ENCODE measurements around the gene TNK2. TPM values are rescaled to one million over a fixed set of nuclear protein-coding genes. Genes with fewer than 3 reads are reported as not detected.
A peak's percentile ranks its signal among the peaks of the same experiment; 100 is the strongest.

The TNK2 gene
- total RNA-seq, 1 experiment from 2014 or later = 36.0 TPM

DNA sequence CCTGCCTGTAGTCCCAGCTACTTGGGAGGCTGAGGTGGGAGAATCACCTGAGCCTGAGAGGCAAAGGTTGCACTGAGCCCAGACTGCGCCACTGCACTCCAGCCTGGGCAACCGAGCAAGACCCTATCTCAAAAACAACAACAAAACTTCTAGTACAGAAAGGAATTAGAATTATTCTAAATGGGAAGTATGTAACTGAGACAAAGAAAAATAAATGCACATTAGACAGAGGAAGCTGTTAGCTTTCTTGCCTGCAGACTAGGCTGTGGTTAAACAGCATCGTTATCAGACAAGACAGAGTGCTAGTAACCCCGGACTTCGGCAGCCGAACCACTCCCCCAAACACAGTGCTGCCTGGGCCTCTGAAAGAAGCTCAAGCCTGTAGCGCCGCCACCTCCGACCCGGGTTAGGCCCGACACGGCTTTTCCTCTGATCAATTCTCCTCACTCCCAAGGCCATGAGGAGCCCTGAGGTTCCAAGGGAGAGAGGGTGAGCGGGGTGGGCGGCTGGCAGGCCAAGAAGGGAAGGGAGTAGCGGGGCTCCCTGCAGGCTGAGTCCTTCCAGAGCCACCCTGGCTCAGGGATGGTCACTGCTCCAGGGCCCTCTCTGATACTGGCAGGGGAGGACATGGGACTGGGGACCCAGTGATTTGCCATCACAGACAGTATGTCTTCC, 51.8 kb downstream of the TNK2 start:
- BruUV-seq (replicated peaks) = no TSS peak

DNA sequence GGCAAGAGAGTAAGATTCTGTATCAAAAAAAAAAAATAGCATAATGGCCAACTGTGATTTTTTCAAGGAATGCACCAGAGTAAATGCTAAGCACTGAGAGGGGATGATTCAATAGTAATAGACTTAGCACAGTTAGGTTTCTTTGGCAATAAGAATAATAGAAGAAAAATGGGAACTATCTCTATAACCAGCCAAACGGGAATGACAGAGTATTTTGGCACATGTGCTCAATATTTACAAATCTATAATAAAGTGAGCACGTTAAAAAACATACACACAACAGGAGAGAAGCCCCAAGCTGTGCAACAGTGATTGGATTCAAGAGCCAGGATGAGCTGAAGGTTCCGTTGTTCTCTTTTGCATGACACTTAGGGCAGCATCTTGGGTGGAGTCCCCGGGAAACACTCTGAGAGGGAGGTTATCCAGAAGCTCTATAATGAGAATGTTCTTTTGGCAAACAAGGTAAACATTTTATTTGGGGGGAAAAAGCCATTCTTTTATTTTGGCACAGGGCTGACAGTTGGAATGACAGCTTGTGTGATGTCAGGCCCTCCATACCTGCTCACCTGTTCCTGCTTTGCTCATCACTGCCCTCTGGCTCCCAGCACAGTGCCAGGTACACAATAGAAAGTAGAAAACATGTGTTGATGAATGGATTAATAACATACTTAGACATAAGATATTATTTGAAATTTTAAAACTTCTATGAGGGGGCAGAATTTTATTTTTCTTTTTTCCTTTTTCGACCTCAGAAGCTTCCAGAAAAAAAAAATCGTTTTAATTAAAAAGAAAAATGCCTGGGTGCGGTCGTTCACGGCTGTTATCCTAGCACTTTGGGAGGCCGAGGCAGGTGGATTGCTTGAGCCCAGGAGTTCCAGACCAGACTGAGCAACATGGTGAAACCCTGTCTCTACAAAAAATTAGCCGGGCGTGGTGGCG, 52.6 kb downstream of the TNK2 start:
- Histone ChIP-seq H3K27me3 (replicated peaks; ENCODE audit: control insufficient read depth, insufficient read depth, low read length) (no peaks in the 10 kb centered on the region), H3K4me3 (ENCODE audit: low read depth, low read length) (no peak overlapping the region), H3K9me3 (no peaks in the 10 kb centered on the region), H3K4me1 (peaks cover 5% of the 10 kb centered on the region), H3K36me3 (ENCODE audit: control insufficient read depth, insufficient read depth, low read length) (no peaks in the 10 kb centered on the region)
- no peak overlapping the region for H3K27ac Mint-ChIP-seq (ENCODE audit: unreplicated experiment)
- H3K4me3 Mint-ChIP-seq (ENCODE audit: unreplicated experiment) = no peak overlapping the region
- TF ChIP-seq, protein P1, sequence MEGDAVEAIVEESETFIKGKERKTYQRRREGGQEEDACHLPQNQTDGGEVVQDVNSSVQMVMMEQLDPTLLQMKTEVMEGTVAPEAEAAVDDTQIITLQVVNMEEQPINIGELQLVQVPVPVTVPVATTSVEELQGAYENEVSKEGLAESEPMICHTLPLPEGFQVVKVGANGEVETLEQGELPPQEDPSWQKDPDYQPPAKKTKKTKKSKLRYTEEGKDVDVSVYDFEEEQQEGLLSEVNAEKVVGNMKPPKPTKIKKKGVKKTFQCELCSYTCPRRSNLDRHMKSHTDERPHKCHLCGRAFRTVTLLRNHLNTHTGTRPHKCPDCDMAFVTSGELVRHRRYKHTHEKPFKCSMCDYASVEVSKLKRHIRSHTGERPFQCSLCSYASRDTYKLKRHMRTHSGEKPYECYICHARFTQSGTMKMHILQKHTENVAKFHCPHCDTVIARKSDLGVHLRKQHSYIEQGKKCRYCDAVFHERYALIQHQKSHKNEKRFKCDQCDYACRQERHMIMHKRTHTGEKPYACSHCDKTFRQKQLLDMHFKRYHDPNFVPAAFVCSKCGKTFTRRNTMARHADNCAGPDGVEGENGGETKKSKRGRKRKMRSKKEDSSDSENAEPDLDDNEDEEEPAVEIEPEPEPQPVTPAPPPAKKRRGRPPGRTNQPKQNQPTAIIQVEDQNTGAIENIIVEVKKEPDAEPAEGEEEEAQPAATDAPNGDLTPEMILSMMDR (IDR thresholded peaks at IDR 0.05; ENCODE audit: insufficient read depth in 1 of 2, low read depth in 1 of 2, low read length in 1 of 2, severe bottlenecking in 1 of 2, unreplicated experiment in 1 of 2) = peak; percentile 38 to 49
- H3K27me3 Mint-ChIP-seq (ENCODE audit: insufficient read depth, unreplicated experiment) = no peaks in the 10 kb centered on the region
- ChIA-PET POLR2A (no interaction called here), CTCF (interaction anchor here (0.6 to 2.9 kb wide), 3 partner anchors 39 to 136 kb away, joined by 3 to 11 read pairs (median 3); no protein-coding TSS in a partner anchor)
- peaks cover 6% of the 10 kb centered on the region for H3K36me3 Mint-ChIP-seq (ENCODE audit: insufficient read depth, unreplicated experiment)
- H3K4me1 Mint-ChIP-seq (ENCODE audit: low read depth, unreplicated experiment) = peaks cover 6% of the 10 kb centered on the region
- H3K9me3 Mint-ChIP-seq (ENCODE audit: unreplicated experiment) = no peaks in the 10 kb centered on the region
- intact Hi-C loops (cut with micrococcal nuclease; ENCODE audit: unreplicated experiment) = loop anchor here (5.0 kb wide), 1 partner anchor 137 kb away; no protein-coding TSS in a partner anchor
- no TSS peak for BruUV-seq (replicated peaks)
- no peak for DNase-seq

More for the DNA sequence above, 51.8 kb downstream of the TNK2 start:
- no peaks in the 10 kb centered on the region for H3K9me3 ChIP-seq
- H3K4me3 ChIP-seq (ENCODE audit: low read depth, low read length) = no peak overlapping the region
- Mint-ChIP-seq H3K4me3 (ENCODE audit: unreplicated experiment) (no peak overlapping the region), H3K36me3 (ENCODE audit: insufficient read depth, unreplicated experiment) (peaks cover 6% of the 10 kb centered on the region), H3K27ac (ENCODE audit: unreplicated experiment) (no peak overlapping the region), H3K4me1 (ENCODE audit: low read depth, unreplicated experiment) (peaks cover 6% of the 10 kb centered on the region), H3K27me3 (ENCODE audit: insufficient read depth, unreplicated experiment) (no peaks in the 10 kb centered on the region), H3K9me3 (ENCODE audit: unreplicated experiment) (no peaks in the 10 kb centered on the region)
- DNase-seq = no peak
- intact Hi-C loops (cut with micrococcal nuclease; ENCODE audit: unreplicated experiment) = loop anchor here (5.0 kb wide), 1 partner anchor 136 kb away; no protein-coding TSS in a partner anchor
- no peaks in the 10 kb centered on the region for H3K27me3 ChIP-seq (replicated peaks; ENCODE audit: control insufficient read depth, insufficient read depth, low read length)
- POLR2A ChIA-PET = no interaction called here
- H3K36me3 ChIP-seq (ENCODE audit: control insufficient read depth, insufficient read depth, low read length) = no peaks in the 10 kb centered on the region
- TF ChIP-seq, protein P1 (IDR thresholded peaks at IDR 0.05; ENCODE audit: insufficient read depth in 1 of 2, low read depth in 1 of 2, low read length in 1 of 2, severe bottlenecking in 1 of 2, unreplicated experiment in 1 of 2) = no peak
- CTCF ChIA-PET = interaction anchor here (0.6 to 2.9 kb wide), 3 partner anchors 38 to 137 kb away, joined by 3 to 11 read pairs (median 3); no protein-coding TSS in a partner anchor
- H3K4me1 ChIP-seq = peaks cover 5% of the 10 kb centered on the region

DNA sequence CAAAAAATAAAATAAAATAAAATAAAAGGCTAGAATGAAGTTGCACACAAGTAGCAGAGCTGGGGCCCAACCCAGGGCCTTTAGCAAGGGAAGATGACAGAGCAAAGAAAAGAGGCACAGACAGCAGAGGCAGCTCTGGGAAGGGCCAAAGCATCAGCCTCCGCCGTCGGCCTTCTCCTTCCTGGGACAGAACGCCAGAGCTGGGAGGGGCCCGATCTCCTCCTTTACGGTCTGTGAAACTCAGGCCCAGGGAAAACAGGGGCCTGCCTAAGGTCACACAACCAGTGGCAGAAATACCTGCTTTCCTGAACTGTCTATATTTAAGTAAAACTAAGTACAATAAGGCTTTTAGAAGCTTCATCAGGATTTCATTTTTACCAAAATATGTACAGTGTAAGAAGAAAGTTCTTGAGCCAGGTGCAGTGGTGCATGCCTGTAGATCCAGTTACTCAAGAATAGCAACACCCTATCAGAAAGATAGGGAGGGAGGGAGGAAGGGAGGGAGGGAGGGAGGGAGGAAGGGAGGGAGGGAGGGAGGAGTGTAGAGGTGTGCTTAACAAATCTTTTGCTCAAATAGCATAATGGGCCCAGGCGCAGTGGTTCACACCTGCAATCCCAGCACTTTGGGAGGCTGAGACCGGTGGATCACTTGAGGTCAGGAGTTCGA, 53.6 kb downstream of the TNK2 start:
- Mint-ChIP-seq H3K36me3 (ENCODE audit: insufficient read depth, unreplicated experiment) (no peaks in the 10 kb centered on the region), H3K4me1 (ENCODE audit: low read depth, unreplicated experiment) (peaks cover 6% of the 10 kb centered on the region), H3K4me3 (ENCODE audit: unreplicated experiment) (no peak overlapping the region), H3K9me3 (ENCODE audit: unreplicated experiment) (no peaks in the 10 kb centered on the region), H3K27ac (ENCODE audit: unreplicated experiment) (no peak overlapping the region), H3K27me3 (ENCODE audit: insufficient read depth, unreplicated experiment) (no peaks in the 10 kb centered on the region)
- no peaks in the 10 kb centered on the region for H3K27me3 ChIP-seq (replicated peaks; ENCODE audit: control insufficient read depth, insufficient read depth, low read length)
- H3K4me3 ChIP-seq (ENCODE audit: low read depth, low read length) = no peak overlapping the region
- H3K9me3 ChIP-seq = no peaks in the 10 kb centered on the region
- TF ChIP-seq, protein P1 (IDR thresholded peaks at IDR 0.05; ENCODE audit: insufficient read depth in 1 of 2, low read depth in 1 of 2, low read length in 1 of 2, severe bottlenecking in 1 of 2, unreplicated experiment in 1 of 2) = no peak
- POLR2A ChIA-PET = no interaction called here
- H3K36me3 ChIP-seq (ENCODE audit: control insufficient read depth, insufficient read depth, low read length) = no peaks in the 10 kb centered on the region
- BruUV-seq (replicated peaks) = no TSS peak
- intact Hi-C loops (cut with micrococcal nuclease; ENCODE audit: unreplicated experiment) = loop anchor here (5.0 kb wide), 1 partner anchor 138 kb away; no protein-coding TSS in a partner anchor
- peaks cover 5% of the 10 kb centered on the region for H3K4me1 ChIP-seq
- DNase-seq = no peak
- CTCF ChIA-PET = interaction anchor here (2.9 kb wide), 1 partner anchor 40 kb away, joined by 11 read pairs; no protein-coding TSS in a partner anchor

Data from Caco-2 (cell line).